Measurements from ENCODE around the gene XKRX.

GRCh38 chrX:100931925-100932285, 3.2 kb upstream of the XKRX start:
- no peak for TF ChIP-seq CTCF (conservative IDR thresholded peaks at IDR 0.05 in 1 of 2, IDR thresholded peaks at IDR 0.05 in 1 of 2; ENCODE audit: low read depth in 1 of 2, low read length in 2 of 2)
- TF ChIP-seq EZH2 (IDR thresholded peaks at IDR 0.05; ENCODE audit: low read length, missing control alignments), result no peak
